Choroid plexus epithelial cell (primary cell): ENCODE results near the gene PITPNB.

Experiments
- DNase-seq: peaks from one replicate; pipeline ENCODE4 v3.0.0-alpha.2; 2010; ENCODE audit warnings: low read depth
- H3K4me3 ChIP-seq: 2 replicates; pipeline ENCODE4 v1.5.1; 2011; ENCODE audit warnings: low read depth, mild to moderate bottlenecking, control low read depth, low read length, moderate library complexity
- TF ChIP-seq, protein P1 (sequence below): conservative IDR thresholded peaks from 2 replicates; pipeline ENCODE4 v1.5.1; 2011; ENCODE audit warnings: low read depth, mild to moderate bottlenecking, control low read depth, inconsistent platforms, low read length, moderate library complexity

Gene PITPNB

DNA sequence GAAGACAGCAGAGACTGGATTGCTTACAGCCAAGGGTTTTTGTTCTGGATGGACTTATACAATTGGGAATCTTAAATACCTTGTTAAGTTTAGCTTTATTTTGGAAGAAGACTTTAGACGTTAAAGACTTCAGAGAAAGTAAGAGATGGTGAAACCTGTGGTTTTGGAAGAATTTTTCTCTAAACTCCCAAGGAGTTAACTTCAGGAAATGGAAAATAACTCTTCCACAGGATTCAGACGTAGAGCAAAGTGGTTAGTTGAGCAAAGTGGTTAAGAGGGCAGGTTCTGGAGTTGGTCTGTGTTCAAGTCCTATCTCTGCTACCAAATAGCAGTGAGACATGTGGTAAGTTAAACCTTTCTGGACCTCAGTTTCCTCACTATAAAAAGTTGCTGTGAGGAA is 12.8 kb downstream of the PITPNB start:
- peak; percentile 33 for DNase-seq
- H3K4me3 ChIP-seq, result no peak overlapping the region
- TF ChIP-seq, protein P1, sequence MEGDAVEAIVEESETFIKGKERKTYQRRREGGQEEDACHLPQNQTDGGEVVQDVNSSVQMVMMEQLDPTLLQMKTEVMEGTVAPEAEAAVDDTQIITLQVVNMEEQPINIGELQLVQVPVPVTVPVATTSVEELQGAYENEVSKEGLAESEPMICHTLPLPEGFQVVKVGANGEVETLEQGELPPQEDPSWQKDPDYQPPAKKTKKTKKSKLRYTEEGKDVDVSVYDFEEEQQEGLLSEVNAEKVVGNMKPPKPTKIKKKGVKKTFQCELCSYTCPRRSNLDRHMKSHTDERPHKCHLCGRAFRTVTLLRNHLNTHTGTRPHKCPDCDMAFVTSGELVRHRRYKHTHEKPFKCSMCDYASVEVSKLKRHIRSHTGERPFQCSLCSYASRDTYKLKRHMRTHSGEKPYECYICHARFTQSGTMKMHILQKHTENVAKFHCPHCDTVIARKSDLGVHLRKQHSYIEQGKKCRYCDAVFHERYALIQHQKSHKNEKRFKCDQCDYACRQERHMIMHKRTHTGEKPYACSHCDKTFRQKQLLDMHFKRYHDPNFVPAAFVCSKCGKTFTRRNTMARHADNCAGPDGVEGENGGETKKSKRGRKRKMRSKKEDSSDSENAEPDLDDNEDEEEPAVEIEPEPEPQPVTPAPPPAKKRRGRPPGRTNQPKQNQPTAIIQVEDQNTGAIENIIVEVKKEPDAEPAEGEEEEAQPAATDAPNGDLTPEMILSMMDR, result no peak

DNA sequence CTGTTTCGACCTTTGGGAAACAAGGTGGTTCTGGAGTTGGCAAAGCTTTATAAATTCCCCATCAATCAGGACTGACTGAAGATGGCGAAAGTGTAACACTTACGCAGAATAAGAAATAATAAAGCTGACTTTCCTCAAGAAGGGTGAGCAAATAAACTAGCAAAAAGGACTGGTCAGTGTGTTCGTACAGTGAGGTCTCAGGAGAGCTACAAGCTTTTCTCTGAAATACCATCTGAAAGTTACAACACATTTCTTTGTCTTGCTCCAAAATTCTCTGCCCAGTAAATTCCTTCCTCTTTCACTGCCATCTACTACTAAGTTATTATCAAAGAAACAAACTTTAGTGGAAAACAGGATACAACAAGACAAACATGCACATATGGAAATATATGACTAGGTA is 13.4 kb downstream of the PITPNB start:
- H3K4me3 ChIP-seq, result no peak overlapping the region
- TF ChIP-seq, protein P1, result no peak
- peak; percentile 30 for DNase-seq

DNA sequence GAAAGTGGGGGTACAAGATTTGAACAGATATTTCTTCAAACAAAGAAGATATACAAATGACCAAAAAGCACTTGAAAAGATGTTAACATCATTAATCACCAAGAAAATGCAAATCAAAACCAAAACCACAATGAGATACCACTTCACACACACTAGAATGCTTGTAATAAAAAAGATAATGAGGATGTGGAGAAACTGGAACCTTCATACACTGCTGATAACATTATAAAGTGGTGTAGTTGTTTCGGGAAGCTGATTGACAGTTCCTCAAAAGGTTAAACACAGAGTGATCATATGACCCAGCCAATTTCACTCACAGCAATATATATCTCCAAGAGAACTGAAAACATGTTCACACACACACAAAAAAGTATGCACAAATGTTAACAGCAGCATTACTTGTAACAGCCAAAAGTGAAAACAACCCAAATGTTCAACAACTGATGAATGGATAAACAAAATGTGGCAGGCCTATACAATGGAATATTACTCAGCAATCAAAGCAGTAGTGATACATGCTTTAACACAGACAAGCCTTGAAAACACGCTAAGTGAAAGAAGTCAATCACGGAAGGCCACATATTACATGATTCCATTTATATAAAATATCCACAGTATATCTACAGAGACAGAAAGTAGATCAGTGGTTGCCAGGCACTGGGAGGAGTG is 15.1 kb downstream of the PITPNB start:
- TF ChIP-seq, protein P1, result no peak
- no peak for DNase-seq
- H3K4me3 ChIP-seq, result no peak overlapping the region

DNA sequence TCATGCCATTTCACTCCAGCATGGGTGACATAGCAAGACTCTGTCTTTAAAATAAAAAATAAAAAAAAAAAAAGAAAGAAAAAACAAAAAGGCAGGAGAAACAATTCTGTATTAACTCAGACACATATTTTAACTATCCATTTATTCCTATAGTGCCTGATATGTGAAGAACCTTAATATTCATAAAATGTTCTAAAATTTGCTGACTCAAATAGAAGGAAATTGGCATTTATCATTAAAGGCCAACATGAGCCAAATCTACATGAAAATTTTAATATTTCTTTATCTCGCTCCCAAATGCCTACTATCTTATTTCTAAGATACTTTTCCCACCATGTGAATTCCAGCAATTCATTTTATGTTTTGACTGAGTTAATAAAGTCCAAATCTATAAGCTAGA is 18.9 kb downstream of the PITPNB start:
- H3K4me3 ChIP-seq, result no peak overlapping the region
- TF ChIP-seq, protein P1, result no peak

DNA sequence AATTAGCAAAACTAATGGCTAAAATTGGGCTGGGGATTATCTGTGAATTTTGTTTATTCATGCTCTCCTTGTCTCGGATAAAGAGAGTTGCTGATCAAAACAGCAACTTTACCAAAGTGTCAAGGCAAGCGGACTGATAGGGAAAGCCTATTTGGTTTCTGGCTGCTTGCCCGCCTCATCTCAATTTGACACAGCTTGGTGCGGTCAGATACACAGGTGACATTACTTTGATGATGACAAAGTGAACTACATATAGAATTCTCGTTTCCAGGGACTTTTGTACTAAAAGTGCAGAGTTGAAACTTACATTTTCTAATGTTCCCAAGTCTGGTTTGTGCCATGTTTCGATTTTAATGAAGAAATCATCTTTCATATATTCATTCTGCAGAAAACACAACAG is 22.8 kb downstream of the PITPNB start:
- no peak for DNase-seq
- no peak overlapping the region for H3K4me3 ChIP-seq
- TF ChIP-seq, protein P1, result no peak

More for the DNA sequence above, 18.9 kb downstream of the PITPNB start:
- DNase-seq, result no peak

DNA sequence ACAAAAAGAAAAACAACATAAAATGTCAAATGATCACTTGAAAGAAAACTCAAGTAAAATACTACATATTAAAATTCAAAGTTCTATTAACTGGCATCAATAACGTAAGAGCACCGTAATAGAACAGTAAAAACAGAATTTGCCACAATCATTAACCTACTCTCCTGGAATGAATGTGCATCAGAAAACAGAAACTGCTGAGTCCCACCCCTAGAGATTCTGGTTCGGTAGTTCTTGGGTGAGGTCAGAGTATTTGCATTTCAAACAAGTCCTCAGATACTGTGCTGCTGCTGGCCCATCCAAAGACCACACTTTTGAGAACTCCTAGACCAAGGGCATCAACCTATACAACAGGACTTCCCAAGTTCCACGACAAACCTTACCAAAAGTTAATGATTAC is 23.5 kb downstream of the PITPNB start:
- DNase-seq, result no peak
- TF ChIP-seq, protein P1, result no peak
- H3K4me3 ChIP-seq, result no peak overlapping the region

DNA sequence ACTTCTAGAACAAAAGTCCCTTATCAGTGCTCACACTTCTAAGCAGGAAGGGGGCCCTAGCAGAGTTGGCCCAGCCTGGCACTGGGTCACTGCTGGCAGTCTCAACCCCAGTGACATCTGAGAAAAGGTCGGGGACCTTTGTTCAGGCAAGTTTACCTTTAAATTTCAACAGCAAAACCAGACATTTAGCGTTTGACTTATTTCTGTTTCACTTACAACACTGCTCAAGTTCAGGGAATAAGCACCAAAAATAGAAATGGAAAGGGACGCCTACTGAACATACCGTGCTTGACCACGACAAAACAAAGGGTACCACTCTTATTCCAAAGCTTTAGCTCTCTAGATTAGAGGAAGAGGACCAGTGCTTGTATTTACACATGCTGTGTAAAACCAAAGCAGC is 26.2 kb downstream of the PITPNB start:
- no peak for DNase-seq
- TF ChIP-seq, protein P1, result no peak
- no peak overlapping the region for H3K4me3 ChIP-seq
